Activated CD8-positive, alpha-beta memory T cell treated with anti-CD3 and anti-CD28 coated beads, Interleukin-2, amount 50 U/mL, for 1 hour (primary cell): ENCODE measurements around the gene TRPC4.

Experiments
- DNase-seq: peaks from one replicate; pipeline ENCODE4 v3.0.0-alpha.2; 2020; ENCODE audit errors: extremely low read depth

TRPC4 gene

DNA sequence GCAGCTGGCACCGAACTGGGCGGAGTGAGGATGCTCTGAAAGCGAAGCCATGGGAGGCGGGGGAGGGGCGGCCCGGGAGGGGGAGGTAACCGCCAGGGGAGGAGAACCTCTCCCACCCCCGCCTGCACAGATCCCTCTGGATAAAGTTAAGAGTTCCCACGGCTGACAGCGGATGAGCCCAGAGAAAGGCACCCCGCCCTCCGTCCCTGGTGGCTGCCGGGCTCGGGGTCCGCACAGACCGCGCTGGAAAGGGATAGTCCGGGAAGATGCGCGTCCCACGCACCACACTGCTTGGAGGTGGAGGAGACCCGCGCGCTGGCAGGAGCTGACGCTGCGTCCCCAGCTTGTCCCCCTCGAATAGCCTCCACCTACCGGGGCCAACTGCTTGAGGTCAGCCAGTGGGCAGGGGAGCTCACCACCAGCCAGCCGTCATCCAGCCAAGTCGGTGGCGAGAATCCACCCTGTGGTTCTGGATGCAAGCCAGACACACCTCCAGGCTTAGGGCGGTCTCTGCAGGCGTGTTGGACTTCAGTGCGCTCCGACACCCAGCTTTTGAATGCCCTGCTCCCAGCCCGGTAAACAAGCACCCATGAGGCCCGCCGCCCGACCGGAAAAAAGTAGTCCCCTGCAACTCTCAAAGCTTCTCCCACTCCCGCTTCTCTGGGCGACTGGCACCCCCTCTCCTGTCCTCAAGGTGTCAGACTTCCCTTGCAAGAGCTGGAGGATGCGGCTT, at the start of gene TRPC4:
TRPC4 (minus strand) TSS at position 17 of the 733 bp plus-strand sequence. CDS start 86,439 bp downstream, outside the sequence.
- no peak for DNase-seq

- DNase-seq = no peak
Measured at GRCh38 chr13:37918751-37919150, 49.2 kb upstream of the TRPC4 start.

GRCh38 chr13:37918116-37918714, 48.6 kb upstream of the TRPC4 start:
- DNase-seq = no peak

GRCh38 chr13:37914781-37915391, 45.3 kb upstream of the TRPC4 start:
- no peak for DNase-seq

DNA sequence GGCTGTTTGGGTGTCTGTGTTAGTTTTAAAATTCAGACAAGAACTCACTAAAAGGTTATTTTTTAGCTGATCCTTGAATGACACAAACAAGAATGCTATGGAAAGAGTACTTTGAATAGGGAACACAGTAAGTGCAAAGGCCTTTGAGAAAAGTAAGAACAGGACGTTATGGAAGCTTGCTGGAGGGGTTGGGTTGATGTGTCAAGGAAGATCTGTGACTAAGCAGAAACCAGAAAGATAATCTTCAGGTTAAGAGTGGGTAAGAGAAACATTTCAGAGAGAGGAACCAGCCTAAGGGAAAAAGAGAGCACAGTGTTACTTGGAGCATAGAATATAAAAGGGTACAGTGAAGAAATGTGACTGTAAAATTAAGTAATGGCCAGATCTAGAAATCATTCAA, 41.2 kb upstream of the TRPC4 start:
- DNase-seq = no peak

DNA sequence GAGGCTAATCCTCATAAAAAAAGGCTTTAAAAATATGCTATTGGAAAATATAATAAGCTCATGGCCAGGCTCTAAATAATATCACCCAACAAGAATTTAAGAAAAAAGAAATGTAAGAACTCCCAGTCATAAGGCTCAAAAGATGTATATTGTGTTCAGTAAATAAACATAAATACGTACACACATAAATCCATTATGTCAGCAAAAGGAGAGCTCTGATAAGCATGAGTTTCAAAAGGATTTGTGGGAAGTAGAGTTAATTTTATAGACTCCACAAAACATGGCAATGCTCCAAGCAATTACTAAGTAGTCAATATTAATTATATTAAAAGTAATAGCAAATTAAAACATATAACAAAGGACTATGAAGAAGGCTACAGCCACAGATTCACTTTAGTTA, 37.3 kb upstream of the TRPC4 start:
- no peak for DNase-seq

GRCh38 chr13:37905736-37906135, 36.2 kb upstream of the TRPC4 start:
- DNase-seq = no peak

- DNase-seq = no peak
Measured at GRCh38 chr13:37899753-37900152, 30.2 kb upstream of the TRPC4 start.

DNA sequence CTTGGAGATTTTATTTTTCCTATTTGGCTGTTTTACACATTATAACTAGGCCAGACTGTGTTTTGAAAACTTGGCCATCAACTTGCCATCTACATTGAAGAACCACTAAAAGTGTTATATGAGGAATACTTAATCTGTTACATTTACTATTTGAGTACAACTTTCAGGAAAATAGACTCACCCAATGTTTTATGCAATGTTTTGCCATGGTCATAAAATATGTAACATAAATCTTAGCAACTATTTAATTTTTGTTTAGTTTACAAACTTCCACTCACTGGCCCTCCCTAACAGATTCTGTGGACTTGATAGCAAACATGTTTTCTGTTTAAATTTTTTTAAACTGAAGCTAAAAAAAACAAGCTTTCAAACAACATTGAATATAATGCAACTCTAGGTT, 23.7 kb upstream of the TRPC4 start:
- no peak for DNase-seq

- no peak for DNase-seq
Measured at GRCh38 chr13:37889820-37890219, 20.2 kb upstream of the TRPC4 start.

- DNase-seq = no peak
Measured at GRCh38 chr13:37889102-37889501, 19.5 kb upstream of the TRPC4 start.

- DNase-seq = no peak
Measured at GRCh38 chr13:37886879-37887278, 17.3 kb upstream of the TRPC4 start.

DNA sequence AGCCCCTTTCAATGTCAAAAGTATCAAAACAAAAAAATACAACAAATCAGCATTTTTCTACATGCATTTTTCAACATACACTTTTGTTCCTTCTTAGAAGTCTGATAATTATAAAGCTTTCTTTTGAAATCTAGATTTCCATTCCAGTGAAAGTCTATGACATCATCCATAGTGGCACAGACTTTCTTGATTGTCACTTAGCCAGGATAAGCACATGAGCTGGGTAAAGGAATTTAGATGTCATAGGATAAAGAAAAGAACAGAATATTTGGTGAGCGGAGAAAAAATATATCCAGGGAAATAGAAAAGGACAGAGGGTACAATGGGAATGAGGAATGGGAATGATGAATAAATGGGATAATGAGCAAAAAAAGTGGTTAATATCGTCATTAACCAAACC, 15.1 kb upstream of the TRPC4 start:
- DNase-seq = no peak

- DNase-seq = no peak
Measured at GRCh38 chr13:37884026-37884425, 14.5 kb upstream of the TRPC4 start.

DNA sequence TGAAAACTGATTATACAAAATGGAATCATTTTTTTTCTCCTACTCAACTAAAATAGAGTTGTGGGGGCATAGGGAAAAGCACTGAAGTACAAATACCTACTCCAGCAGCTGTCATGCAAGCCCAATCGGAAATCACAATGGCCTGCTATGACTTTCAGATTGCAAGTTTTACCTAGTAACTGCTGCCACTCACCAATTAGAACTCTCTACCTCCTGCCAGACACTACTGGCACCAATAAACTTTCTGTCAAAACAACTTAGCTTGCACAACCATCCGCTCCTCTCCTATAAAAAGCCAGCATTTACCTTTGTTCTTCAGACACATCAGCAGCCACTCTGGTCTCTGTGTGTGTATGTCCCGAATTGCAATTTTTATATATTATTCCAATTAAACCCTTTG, 9.3 kb upstream of the TRPC4 start:
- DNase-seq = no peak

DNA sequence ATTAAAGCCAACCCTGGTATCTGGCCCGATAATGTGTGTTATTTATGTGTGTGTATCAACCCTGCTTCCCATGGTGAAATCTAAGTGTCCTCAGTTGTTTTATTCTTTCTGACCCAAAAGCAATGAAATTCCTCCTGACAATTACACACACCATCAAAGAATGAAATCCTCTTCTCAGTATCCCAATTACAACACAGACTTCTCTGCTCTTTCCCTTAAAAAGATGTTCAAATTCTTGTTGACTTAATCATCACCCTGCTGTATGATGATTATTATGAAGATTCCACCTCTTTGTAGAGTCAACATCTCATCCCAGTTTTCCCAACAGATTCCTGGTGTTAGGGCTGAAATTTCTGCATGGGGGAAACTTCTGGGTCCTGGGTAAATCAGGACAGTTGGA, 8.9 kb upstream of the TRPC4 start:
- no peak for DNase-seq

GRCh38 chr13:37870895-37871550, 1.5 kb upstream of the TRPC4 start:
- DNase-seq = no peak

- DNase-seq = no peak
Measured at GRCh38 chr13:37870489-37870845, 895 bp upstream of the TRPC4 start.

DNA sequence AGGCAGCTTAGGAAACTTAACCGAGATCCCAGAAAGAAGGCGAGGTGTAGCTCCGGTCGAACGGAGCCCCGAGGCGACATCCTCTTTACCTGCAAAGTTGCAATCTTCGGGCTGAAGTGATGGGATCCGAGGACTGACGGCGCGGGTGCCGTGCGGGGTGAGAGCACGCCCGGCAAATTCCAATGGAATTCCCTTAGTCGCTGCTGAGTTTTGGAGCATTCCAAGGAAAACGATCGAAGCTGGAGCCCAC, 141 bp downstream of the TRPC4 start:
- no peak for DNase-seq

GRCh38 chr13:37868691-37869505, 674 bp downstream of the TRPC4 start:
- DNase-seq = no peak

DNA sequence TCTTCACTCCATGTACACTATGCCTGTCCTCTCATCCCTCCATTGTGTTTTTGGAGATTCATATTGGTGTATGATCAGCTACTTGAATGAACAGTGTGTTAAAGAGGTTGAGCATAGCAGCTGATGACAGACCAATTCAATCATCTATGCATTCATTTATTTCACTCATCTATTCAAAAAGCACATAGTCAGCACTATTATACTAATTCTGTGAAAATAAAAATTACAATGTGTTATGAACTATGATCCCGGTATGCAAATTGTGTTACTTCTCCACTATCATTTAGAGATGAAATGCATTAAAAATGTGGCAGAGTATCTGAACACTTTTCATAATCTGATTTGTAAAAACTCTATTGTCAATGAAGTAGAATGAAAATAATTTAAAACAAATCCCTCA, 5.9 kb downstream of the TRPC4 start:
- DNase-seq = no peak

- DNase-seq = no peak
Measured at GRCh38 chr13:37835392-37835791, 34.2 kb downstream of the TRPC4 start.
